AG04449 (cell line): ENCODE results near the gene PDZK1IP1.
A peak's percentile ranks its signal among the peaks of the same experiment; 100 is the strongest.
"Not testable (repeated sequence)": the region's sequence is repeated elsewhere in the genome, so short reads cannot be mapped to it uniquely, and the experiment has no call there.

Source experiments
- CTCF ChIA-PET: fragments of 350-600 bp; formaldehyde crosslinking; extraction: SDS; loops from one replicate; lab custom pipeline; 2021; ENCODE audit warnings: antibody characterized with exemption; lab: Yijun Ruan, JAX
- POLR2A ChIA-PET: fragments of 400-600, 350-600 bp; formaldehyde crosslinking; extraction: SDS; loops from one replicate; lab custom pipeline; 2020; ENCODE audit warnings: antibody characterized with exemption, inconsistent platforms; lab: Yijun Ruan, JAX
- DNase-seq: peaks from one replicate; pipeline ENCODE4 v3.0.0-alpha.2; 2010; ENCODE audit warnings: low read depth, low spot score
- H3K4me3 ChIP-seq: 2 replicates; pipeline ENCODE4 v1.5.1; 2011; ENCODE audit warnings: low read depth, mild to moderate bottlenecking, control low read depth, low read length
- TF ChIP-seq, protein P1 (sequence below): IDR thresholded peaks from one replicate; pipeline ENCODE4 v1.5.1; 2011; ENCODE audit warnings: mild to moderate bottlenecking, moderate library complexity, low read length, control low read depth, inconsistent platforms; ENCODE audit not compliant: insufficient read depth; ENCODE audit errors: missing control alignments

The PDZK1IP1 gene

DNA sequence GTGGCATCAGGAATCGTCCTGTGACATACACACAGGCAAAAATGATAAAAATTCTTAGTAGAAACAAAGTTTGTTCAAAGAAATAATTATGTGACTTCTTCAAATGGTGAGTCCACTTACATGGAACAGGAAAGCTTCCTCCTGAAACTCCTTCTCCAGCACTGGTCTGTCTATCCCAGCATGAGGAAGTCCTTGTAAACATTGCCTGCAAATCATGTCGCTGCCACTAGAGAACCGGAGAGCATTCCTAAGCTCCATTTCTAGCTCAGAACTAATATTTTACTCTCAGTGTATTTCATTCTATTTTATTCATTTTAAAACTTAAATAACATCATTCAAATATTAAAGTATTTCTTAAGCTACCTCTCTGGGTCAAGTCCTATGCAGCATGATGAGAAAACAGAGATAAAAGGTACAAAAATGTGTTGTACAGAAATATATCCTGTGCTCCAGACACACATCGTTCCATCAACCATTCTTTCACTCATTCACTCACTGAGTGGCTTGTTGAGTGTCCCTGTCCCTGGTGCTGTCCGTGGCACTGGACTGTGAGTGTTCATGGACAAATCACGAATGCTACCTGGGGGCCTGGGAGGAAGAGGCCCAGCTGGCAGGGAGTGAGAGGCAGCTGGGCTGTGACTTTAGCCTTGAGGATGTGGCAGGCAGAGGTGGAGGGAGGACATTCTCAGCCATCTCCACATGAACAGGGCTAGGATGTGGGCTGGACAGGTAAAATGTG lies 42.6 kb downstream of the PDZK1IP1 start:
- TF ChIP-seq, protein P1, sequence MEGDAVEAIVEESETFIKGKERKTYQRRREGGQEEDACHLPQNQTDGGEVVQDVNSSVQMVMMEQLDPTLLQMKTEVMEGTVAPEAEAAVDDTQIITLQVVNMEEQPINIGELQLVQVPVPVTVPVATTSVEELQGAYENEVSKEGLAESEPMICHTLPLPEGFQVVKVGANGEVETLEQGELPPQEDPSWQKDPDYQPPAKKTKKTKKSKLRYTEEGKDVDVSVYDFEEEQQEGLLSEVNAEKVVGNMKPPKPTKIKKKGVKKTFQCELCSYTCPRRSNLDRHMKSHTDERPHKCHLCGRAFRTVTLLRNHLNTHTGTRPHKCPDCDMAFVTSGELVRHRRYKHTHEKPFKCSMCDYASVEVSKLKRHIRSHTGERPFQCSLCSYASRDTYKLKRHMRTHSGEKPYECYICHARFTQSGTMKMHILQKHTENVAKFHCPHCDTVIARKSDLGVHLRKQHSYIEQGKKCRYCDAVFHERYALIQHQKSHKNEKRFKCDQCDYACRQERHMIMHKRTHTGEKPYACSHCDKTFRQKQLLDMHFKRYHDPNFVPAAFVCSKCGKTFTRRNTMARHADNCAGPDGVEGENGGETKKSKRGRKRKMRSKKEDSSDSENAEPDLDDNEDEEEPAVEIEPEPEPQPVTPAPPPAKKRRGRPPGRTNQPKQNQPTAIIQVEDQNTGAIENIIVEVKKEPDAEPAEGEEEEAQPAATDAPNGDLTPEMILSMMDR: no peak
- DNase-seq: no peak
- POLR2A ChIA-PET: no interaction called here
- H3K4me3 ChIP-seq: no peak overlapping the region
- CTCF ChIA-PET: no interaction called here

DNA sequence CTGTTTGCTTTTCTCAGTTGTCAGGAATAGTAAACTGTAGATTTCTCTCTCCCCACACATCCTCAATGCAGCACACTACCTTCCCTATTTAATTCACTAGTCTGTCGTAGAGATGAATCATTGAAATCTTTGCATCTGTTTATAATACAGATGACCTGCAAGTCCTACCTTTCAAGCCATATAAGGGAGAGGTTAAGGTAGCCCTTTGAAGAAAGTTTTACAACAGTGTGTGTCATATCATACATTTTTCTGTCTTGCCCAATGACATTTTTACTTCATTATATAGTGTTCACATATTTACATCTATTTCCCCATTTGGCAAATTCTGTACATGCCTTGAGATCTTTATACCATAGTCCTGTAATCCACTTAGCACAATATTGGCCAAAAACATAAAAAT lies 43.3 kb downstream of the PDZK1IP1 start:
- POLR2A ChIA-PET, DNase-seq, CTCF ChIA-PET, H3K4me3 ChIP-seq: not testable (repeated sequence)

DNA sequence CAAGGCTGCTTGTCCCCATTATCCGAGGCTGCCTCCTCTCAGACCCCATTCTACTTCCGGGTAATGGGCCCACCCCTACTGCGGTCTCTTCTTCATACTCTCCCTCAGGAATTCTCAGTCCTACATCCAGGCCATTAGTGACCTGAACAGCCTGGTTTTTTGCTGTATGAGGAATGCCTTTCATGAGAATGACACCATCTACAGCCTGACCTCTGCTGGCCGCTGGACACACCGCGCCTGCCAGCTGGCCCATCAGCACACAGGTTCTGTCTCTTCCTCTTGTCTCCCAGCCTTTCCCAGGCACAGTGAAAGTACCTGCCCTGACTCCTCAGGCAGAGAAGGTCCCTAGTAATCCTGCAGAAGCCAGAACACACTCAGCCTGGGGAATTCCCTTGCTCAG lies 46.2 kb downstream of the PDZK1IP1 start:
- CTCF ChIA-PET, POLR2A ChIA-PET, DNase-seq, H3K4me3 ChIP-seq: not testable (repeated sequence)
- TF ChIP-seq, protein P1: peak; percentile 17

DNA sequence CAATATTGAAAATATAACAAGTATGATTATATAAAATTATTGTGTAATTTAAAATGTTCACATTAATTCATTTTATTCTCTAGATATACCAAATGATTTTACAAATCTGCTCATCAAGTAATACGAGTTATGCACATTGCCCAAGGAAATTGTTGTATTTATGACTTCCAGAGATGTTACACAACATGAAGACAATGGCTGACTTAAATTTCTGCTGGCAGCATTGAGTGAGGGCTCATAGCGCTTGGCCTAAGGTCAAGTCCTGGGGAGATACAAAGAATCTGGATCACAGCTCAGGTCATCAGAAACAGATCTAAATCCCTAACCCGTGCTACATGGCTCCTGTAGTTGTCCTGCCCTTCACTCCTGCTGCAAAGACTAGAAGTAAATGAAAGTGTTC lies 49.5 kb downstream of the PDZK1IP1 start:
- POLR2A ChIA-PET, DNase-seq, H3K4me3 ChIP-seq, CTCF ChIA-PET: not testable (repeated sequence)

DNA sequence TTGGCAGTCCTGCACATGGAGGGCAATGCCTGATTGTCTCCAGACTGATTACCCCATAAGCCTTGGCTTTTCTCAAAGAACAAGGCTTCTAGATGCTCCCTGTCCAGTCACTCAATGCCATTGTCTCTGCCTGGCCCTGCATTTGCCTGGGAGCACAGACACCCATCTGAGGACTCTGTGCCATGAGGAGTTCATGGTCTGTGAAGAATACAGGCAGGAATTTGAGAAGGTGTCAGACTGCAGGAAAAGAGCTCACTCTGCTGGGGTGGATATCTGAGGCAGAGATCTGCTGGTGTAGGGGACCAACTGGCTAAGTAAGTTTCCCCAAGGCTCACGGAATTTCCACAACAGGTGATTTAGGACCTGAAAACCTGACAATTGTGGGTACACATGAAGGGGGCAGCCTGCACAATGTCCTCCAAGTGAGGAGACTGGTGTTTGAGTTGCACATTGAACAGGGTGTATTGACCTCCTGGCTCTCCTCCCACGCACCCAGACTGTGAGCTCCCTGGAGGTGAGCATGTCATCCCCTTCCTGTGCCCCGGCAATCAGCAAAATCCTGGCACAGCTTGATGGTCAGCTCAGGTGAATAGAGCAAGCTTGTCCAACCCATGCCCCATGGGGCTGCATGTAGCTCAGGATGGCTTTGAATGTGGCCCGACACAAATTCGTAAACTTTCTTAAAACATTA lies 51.8 kb downstream of the PDZK1IP1 start:
- ChIA-PET CTCF (no interaction called here), POLR2A (no interaction called here)
- H3K4me3 ChIP-seq: no peak overlapping the region
- DNase-seq: no peak
- TF ChIP-seq, protein P1: no peak

DNA sequence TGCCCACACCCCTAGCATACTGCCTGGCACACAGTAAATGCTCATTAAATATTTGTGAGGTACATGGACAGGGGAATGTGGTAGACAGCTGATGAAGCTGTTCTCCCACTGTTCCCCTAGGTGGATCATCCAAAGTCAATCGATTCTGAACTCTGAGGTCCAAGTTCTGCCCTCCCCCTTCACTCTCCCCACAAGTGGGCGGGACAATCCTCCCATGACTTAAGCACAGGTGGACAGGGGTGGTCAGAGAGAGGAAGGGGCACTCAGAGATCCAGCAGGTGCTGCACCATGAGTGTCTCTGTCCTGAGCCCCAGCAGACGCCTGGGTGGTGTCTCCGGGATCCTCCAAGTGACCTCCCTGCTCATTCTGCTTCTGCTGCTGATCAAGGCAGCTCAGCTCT lies 52.6 kb downstream of the PDZK1IP1 start, which contains the start of gene CYP4A22:
TSS of gene CYP4A22 (plus strand) at position 244 of the 400 bp plus-strand sequence. CDS start at position 289, 45 bp downstream.
- POLR2A ChIA-PET: no interaction called here
- DNase-seq: no peak
- TF ChIP-seq, protein P1: no peak
- no peak within 1 kb of the TSS for H3K4me3 ChIP-seq
- CTCF ChIA-PET: no interaction called here
